ENCODE results near the gene GORASP2.

DNA sequence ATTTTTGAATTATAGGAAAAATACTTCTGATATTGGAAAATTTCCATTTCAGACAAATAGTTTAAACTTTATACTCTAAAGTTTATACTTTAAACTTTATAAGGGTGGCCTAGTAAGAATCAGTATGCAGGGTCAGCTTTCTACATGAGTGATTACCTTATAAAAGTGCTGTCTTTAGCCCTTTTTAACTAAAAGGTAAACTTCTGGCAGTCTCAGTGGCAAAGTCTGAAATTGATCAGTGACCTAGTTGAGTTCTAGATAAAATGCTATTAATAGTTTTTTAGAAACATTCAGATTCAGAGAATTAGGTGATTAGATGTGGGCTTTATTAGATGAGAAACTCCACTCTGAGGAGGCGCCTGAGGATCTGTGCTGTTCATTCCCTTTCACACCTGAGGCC lies 15.5 kb downstream of the GORASP2 start:
- TF ChIP-seq, protein P1, sequence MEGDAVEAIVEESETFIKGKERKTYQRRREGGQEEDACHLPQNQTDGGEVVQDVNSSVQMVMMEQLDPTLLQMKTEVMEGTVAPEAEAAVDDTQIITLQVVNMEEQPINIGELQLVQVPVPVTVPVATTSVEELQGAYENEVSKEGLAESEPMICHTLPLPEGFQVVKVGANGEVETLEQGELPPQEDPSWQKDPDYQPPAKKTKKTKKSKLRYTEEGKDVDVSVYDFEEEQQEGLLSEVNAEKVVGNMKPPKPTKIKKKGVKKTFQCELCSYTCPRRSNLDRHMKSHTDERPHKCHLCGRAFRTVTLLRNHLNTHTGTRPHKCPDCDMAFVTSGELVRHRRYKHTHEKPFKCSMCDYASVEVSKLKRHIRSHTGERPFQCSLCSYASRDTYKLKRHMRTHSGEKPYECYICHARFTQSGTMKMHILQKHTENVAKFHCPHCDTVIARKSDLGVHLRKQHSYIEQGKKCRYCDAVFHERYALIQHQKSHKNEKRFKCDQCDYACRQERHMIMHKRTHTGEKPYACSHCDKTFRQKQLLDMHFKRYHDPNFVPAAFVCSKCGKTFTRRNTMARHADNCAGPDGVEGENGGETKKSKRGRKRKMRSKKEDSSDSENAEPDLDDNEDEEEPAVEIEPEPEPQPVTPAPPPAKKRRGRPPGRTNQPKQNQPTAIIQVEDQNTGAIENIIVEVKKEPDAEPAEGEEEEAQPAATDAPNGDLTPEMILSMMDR (optimal IDR thresholded peaks at IDR 0.05 in 1 of 3, IDR thresholded peaks at IDR 0.05 in 1 of 3, conservative IDR thresholded peaks at IDR 0.05 in 1 of 3; ENCODE audit: extremely low read depth in 1 of 3, insufficient read depth in 2 of 3, low read length in 3 of 3) = no peak
- TF ChIP-seq EZH2 (IDR thresholded peaks at IDR 0.05; ENCODE audit: low read length) = no peak
